NCI-H446 (cell line): ENCODE measurements around the gene IMPDH1.

Source experiments
- DNase-seq, 2 experiments: peaks; one replicate each; lab custom pipeline; 2025; lab: John Stamatoyannopoulos, UW

IMPDH1 gene

GRCh38 chr7:128387216-128388144 is 22.3 kb downstream of the IMPDH1 start:
- peak; percentile 74 to 90 for DNase-seq

- no peak for DNase-seq
These were observed 23.5 kb downstream of the IMPDH1 start for GRCh38 chr7:128385988-128386925.

GRCh38 chr7:128384726-128385125 is 25.1 kb downstream of the IMPDH1 start:
- no peak for DNase-seq

GRCh38 chr7:128383776-128384175 is 26.0 kb downstream of the IMPDH1 start:
- peak in 1 of 2 experiments; percentile 32 for DNase-seq

- peak in 1 of 2 experiments; percentile 5 for DNase-seq
These were observed 28.5 kb downstream of the IMPDH1 start for GRCh38 chr7:128381161-128381821.

GRCh38 chr7:128380483-128381106 is 29.2 kb downstream of the IMPDH1 start:
- no peak for DNase-seq

GRCh38 chr7:128379900-128380479 is 29.8 kb downstream of the IMPDH1 start:
- no peak for DNase-seq

- DNase-seq = no peak
These were observed 31.1 kb downstream of the IMPDH1 start for GRCh38 chr7:128378637-128379036.

GRCh38 chr7:128376077-128376476 is 33.7 kb downstream of the IMPDH1 start:
- no peak for DNase-seq

GRCh38 chr7:128374041-128374440 is 35.7 kb downstream of the IMPDH1 start:
- no peak for DNase-seq

- DNase-seq = no peak
These were observed 36.2 kb downstream of the IMPDH1 start for GRCh38 chr7:128373606-128374005.

GRCh38 chr7:128370491-128370890 is 39.3 kb downstream of the IMPDH1 start:
- no peak for DNase-seq

- no peak for DNase-seq
These were observed 42.8 kb downstream of the IMPDH1 start for GRCh38 chr7:128366986-128367385.

GRCh38 chr7:128366300-128366699 is 43.5 kb downstream of the IMPDH1 start:
- no peak for DNase-seq

- DNase-seq = no peak
These were observed 44.4 kb downstream of the IMPDH1 start for GRCh38 chr7:128365432-128365831.

- no peak for DNase-seq
These were observed 45.5 kb downstream of the IMPDH1 start for GRCh38 chr7:128364166-128364870.

- no peak for DNase-seq
These were observed 46.5 kb downstream of the IMPDH1 start for GRCh38 chr7:128363261-128363721.

GRCh38 chr7:128362670-128363069 is 47.1 kb downstream of the IMPDH1 start:
- DNase-seq = no peak

- peak in 1 of 2 experiments; percentile 31 for DNase-seq
These were observed 48.1 kb downstream of the IMPDH1 start, which contains the start of gene PRRT4 for GRCh38 chr7:128361411-128362379. TSS of gene PRRT4 (minus strand) at chr7:128361690.
